Heart left ventricle (tissue), 13 donors: ENCODE measurements around the gene PIR.

ENCODE experiments used
- POLR2A ChIP-seq, 2 donors: fragments of 450-650 bp; IDR thresholded peaks; one replicate each; pipeline ENCODE4 v1.6.1; 2017; ENCODE audit warnings: antibody characterized with exemption in 2 of 2, mild to moderate bottlenecking in 2 of 2, moderate library complexity in 2 of 2
- TF ChIP-seq, protein P1 (sequence below), 12 donors: fragments of 200-600 bp; sonication (generic) in 4 of 12; IDR thresholded peaks; one replicate each; pipeline versions ENCODE4 v1.5.0 to v1.8.0; 2018 to 2022; ENCODE audit warnings: antibody characterized with exemption in 12 of 12, mild to moderate bottlenecking in 5 of 12
- donor health status: ischemic (EF 13 %, LVEDD 7.1; RV severe dilation, severe dysfunction).
- donor health status: DM: no; HTN: yes; CAD: no.
- donor health status: DM: no; HTN: no; CAD: no.
- donor health status: ischemic (EF 25% LVEDD 6.9; RV normal size, moderate dysfunction).
- donor health status: ischemic (EF 25% LVEDD 5.7; RV mildly dilated, moderate dysfunction).
- donor health status: ischemic (EF 35%, LVEDD 5.7; RV mildly dilated, moderate dysfunction).
- donor health status: nonischemic (EF 11% LVEDD 7.7; RV severe dilation, severe dysfunction).
- donor health status: DM: yes; HTN: yes; CAD: no.
- donor health status: PGD.
- donor health status: ischemic (EF 29% LVEDD 5.4; RV normal size, mild dysfunction).
- donor health status: nonischemic (EF 23%, LVEDD 6.1; RV moderate dilation, normal function).

DNA sequence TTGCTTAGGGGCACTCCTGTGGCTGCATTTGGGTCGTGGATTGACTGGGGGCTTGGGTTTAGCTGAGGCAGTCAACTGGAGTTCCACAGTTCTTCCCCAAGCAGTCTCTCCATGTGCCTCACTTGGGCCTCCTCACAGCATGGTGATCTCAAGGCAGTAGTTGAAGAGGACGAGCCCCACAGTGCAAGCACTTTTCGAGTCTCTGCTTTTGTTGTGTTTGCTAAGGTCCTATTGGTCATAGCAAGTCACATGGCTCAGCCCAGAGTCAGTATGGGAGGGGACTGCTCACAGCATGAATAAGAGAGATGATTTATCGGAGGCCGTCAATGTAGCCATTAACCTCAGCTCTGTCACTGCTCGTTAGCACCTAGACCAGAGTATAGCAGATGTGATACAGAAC lies 37.2 kb upstream of the PIR start:
- TF ChIP-seq, protein P1, sequence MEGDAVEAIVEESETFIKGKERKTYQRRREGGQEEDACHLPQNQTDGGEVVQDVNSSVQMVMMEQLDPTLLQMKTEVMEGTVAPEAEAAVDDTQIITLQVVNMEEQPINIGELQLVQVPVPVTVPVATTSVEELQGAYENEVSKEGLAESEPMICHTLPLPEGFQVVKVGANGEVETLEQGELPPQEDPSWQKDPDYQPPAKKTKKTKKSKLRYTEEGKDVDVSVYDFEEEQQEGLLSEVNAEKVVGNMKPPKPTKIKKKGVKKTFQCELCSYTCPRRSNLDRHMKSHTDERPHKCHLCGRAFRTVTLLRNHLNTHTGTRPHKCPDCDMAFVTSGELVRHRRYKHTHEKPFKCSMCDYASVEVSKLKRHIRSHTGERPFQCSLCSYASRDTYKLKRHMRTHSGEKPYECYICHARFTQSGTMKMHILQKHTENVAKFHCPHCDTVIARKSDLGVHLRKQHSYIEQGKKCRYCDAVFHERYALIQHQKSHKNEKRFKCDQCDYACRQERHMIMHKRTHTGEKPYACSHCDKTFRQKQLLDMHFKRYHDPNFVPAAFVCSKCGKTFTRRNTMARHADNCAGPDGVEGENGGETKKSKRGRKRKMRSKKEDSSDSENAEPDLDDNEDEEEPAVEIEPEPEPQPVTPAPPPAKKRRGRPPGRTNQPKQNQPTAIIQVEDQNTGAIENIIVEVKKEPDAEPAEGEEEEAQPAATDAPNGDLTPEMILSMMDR (IDR thresholded peaks at IDR 0.05), result no peak
- TF ChIP-seq POLR2A (IDR thresholded peaks at IDR 0.05), result no peak
